Ovary (tissue), 3 donors: ENCODE measurements around the gene LSAMP.

ENCODE experiments used
- CTCF ChIP-seq, 3 donors: fragments of 450-650 bp in 2 of 3; fragments of 200-600 bp in 1 of 3; IDR thresholded peaks; one replicate each; pipeline versions ENCODE4 v1.5.1 to v1.8.0; 2016 to 2022; ENCODE audit warnings: antibody characterized with exemption in 3 of 3, mild to moderate bottlenecking in 1 of 3
- POLR2A ChIP-seq: fragments of 450-650 bp; IDR thresholded peaks from one replicate; pipeline ENCODE4 v1.6.1; 2017; ENCODE audit warnings: antibody characterized with exemption, mild to moderate bottlenecking, moderate library complexity
- donor health status: DM: no; HTN: no; CAD: no.

GRCh38 chr3:116048991-116049390 lies 396.3 kb downstream of the LSAMP start:
- TF ChIP-seq POLR2A = no peak
- TF ChIP-seq CTCF (IDR thresholded peaks at IDR 0.05) = no peak
